Raji (cell line): Measurements from ENCODE around the gene IL31RA.

ENCODE experiments used
- POLR2A ChIP-seq: IDR thresholded peaks from 2 replicates; pipeline ENCODE4 v1.6.1; 2011; ENCODE audit warnings: low read depth, low read length, control low read depth; ENCODE audit not compliant: insufficient read depth

Gene IL31RA

DNA sequence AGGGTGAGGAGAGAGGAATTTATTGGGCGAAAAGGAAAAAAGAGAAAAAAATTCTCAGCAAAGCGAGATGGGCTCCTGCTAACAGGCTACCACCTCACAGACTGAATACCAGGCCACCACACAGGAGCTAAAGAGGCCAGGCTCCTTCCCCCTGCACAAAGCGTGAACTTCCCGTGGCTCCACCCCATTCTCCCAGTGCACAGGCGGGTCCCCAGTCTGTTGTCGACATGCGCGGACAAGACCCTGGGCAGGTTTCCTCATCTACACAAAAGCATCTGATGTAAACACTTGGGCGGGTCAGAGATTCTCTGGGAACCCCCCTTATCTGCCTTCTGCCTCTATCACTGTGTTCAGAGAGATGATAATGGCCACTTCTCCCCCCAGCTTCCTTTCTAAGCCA is 34.2 kb downstream of the IL31RA start:
- TF ChIP-seq POLR2A, result no peak

- TF ChIP-seq POLR2A, result no peak
These were observed 37.0 kb downstream of the IL31RA start for GRCh38 chr5:55888205-55888604.

- no peak for TF ChIP-seq POLR2A
These were observed 41.3 kb downstream of the IL31RA start for GRCh38 chr5:55892479-55892878.

DNA sequence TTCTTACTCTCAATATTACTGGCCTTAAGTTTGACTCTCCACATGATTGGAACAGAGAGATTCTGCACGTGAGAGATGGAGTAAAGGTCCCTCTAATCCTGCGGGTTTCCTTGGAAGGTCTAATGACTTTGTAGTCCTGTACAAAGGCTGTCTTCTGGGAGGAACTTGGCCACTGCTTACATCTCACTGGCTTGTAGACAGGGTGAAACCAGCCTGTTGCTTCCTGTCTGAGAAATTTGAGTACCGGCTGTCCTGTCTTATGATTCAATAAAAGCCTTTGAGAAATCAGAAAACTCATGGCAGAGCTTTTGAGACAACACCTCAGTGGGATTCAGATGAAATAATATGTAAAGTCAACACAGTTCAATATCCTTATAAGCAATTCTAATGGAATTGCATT is 43.0 kb downstream of the IL31RA start:
- no peak for TF ChIP-seq POLR2A

DNA sequence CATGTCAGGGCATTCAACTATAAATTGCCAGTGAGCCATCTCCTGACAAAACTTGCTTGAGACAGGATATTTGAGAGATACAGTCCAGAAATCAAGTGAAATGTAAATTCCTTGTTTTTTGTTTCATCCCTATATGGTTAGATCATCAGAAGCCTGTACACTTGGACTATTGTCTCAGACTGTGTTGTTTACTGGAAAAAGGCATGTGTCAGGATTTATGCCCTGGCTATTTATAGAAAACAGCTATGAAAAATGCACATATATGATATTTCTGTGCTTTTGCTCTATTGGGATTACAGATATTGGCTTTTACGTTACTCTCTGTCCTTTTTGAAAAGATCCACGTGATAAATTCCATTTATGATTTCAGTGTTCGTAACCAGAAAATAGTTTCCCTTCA is 44.2 kb downstream of the IL31RA start:
- TF ChIP-seq POLR2A, result no peak

DNA sequence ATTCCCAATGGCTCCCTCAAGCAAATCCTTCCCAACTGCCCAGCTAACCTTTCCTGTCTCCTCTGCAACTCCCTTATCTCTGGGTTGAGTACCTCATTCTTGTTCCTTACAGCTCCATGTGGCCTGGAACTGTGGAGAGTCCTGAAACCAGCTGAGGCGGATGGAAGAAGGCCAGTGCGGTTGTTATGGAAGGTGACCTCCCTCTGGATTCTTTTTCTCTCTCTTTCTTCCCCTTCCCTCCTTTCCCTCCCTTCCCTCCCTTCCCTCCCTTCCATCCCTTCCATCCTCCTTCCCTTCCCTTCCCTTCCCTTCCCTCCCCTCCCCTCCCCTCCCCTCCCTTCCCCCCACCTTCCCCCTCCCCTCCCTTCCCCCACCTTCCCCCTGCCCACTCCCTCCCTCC is 45.1 kb downstream of the IL31RA start:
- TF ChIP-seq POLR2A, result no peak

DNA sequence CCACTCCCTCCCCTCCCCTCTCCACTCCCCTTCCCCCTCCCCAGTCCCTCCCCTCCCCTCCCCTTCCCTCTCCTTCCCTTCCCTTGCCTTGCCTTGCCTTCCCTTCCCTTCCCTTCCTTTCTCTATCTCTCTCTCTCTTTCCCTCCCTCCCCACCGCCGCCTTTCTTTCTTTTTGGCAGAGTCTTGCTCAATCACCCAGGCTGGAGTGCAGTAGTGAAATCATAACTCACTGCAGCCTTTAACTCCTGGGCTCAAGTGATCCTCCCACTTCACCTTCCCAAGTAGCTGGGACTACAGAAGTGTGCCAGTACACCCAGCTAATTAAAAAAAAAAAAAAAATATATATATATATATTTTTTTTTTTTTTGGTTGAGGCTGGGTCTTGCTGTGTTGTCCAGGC is 45.5 kb downstream of the IL31RA start:
- TF ChIP-seq POLR2A, result no peak

- TF ChIP-seq POLR2A, result no peak
These were observed 46.2 kb downstream of the IL31RA start for GRCh38 chr5:55897206-55897894.

- no peak for TF ChIP-seq POLR2A
These were observed 46.7 kb downstream of the IL31RA start for GRCh38 chr5:55897905-55898304.

DNA sequence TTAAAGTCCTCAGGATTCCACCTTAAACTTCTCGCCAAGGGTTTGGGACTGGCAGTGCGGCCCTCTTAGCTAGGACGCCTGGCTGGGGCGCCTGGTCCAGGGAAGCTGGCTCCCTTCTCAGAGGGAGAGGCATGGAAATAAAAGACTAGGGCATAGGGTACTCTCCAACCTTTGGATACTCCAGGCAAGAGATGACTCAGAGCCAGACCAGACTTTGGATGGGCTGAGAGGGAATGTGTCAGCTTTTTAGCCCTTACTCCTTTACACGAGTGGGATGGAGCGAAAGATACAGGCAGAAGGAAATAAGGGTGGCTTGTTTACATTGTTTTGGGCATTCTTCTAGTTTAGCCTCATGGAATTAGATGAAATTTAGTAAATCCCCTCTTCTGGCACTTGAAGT is 48.2 kb downstream of the IL31RA start:
- TF ChIP-seq POLR2A, result no peak

DNA sequence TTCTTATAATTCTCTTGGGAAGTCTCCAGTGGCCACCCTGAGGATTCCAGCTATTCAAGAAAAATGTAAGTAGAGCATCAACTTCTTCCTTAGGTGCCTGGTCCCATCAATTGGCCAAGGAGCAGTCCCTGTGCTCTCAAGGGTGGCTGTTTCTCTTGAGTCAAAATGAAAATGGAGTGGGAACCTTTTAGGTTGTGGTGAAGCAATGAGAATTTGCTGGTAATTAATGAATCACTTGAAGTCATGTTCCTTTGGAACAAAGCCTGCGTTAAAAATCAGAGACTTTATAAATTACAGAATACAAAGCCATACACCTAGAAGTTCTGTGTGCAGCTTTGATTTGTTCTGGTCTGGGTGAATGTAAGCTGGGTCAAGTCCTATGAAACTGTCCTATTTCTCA is 48.9 kb downstream of the IL31RA start:
- no peak for TF ChIP-seq POLR2A

GRCh38 chr5:55900776-55901175 is 49.6 kb downstream of the IL31RA start:
- TF ChIP-seq POLR2A, result no peak

GRCh38 chr5:55902696-55903095 is 51.5 kb downstream of the IL31RA start:
- TF ChIP-seq POLR2A, result no peak

DNA sequence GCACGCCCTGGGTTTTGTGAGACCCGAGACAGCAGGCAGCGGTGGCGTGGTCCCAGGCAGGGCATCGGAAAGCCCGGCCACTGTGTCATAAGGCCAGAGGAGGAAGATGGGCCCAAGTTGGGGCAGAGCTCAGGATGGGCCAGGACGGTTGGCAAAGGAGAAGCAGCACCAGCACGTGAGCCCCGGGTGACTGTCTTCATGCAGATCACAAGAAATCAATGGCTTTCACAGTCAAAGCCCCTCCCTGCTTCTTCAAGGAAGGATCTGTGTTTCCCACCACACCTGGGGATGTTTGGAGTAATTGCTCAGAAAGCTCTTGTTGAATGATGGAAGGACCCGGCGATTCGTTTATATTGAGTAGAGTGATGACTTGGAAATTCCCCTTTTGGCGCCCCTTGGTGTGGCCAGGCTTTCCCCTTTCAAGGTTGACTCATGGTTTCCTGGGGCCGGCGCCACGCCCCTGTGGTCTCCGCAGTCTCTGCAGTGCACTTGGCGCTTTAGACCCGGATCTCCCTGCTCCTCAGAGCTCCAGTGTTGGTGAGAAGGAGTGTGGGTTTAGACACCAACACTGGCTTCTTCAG is 52.1 kb downstream of the IL31RA start:
- no peak for TF ChIP-seq POLR2A

- TF ChIP-seq POLR2A, result no peak
These were observed 53.0 kb downstream of the IL31RA start for GRCh38 chr5:55904152-55904551.

DNA sequence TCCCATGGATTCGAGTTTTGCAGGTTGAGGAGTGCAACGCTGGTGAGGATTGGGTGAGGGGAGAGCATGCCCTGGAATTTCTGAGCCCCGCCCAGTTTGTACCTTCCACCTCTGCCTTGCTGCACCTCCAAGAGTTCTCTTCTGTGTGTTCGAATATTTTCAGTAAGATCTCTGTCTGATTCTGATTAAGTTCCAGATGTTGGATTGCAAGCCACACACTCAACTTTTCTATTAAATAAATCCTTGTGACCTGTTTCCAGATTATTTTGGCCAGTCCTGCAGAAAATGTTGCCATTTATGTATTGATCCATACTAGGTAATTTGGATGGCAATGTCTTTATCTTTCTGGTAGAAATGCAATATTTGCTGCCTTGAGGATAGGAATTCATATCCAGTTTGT is 54.1 kb downstream of the IL31RA start:
- no peak for TF ChIP-seq POLR2A

- no peak for TF ChIP-seq POLR2A
These were observed 56.8 kb downstream of the IL31RA start for GRCh38 chr5:55907927-55908326.
